Ovary (tissue), 9 donors: ENCODE data around the gene AGBL5. TPM values are rescaled to one million over a fixed set of nuclear protein-coding genes. Genes with fewer than 3 reads are reported as not detected.

Experiments
- DNase-seq, 5 donors: peaks; one replicate each; pipeline ENCODE4 v3.0.0-alpha.2; 2019 to 2020
- H3K27ac ChIP-seq, 2 donors: fragments of 200-600 bp; one replicate each; pipeline versions ENCODE4 v1.5.1 to v1.8.0; 2019 to 2022
- H3K27me3 ChIP-seq: fragments of 200-600 bp; one replicate; pipeline ENCODE4 v1.8.0; 2022
- H3K36me3 ChIP-seq: fragments of 200-600 bp; sonication (generic); one replicate; pipeline ENCODE4 v1.5.1; 2019
- H3K4me1 ChIP-seq: one replicate; pipeline ENCODE4 v1.8.1; 2013; ENCODE audit warnings: mild to moderate bottlenecking, moderate library complexity; ENCODE audit not compliant: insufficient read depth
- H3K4me3 ChIP-seq: fragments of 200-600 bp; sonication (generic); one replicate; pipeline ENCODE4 v1.5.1; 2017
- H3K9me3 ChIP-seq, 2 donors: fragments of 200-600 bp in 1 of 2; sonication (generic) in 1 of 2; one replicate each; pipeline versions ENCODE4 v1.5.1 to v1.8.1; 2013 to 2019; ENCODE audit warnings: mild to moderate bottlenecking in 1 of 2, moderate library complexity in 1 of 2
- CTCF ChIP-seq, 3 donors: fragments of 450-650 bp in 2 of 3; fragments of 200-600 bp in 1 of 3; IDR thresholded peaks; one replicate each; pipeline versions ENCODE4 v1.5.1 to v1.8.0; 2016 to 2022; ENCODE audit warnings: antibody characterized with exemption in 3 of 3, mild to moderate bottlenecking in 1 of 3
- EP300 ChIP-seq: sonication (generic); formaldehyde crosslinking; IDR thresholded peaks from one replicate; pipeline ENCODE4 v1.6.1; 2017; ENCODE audit warnings: antibody characterized with exemption
- POLR2A ChIP-seq: fragments of 450-650 bp; IDR thresholded peaks from one replicate; pipeline ENCODE4 v1.6.1; 2017; ENCODE audit warnings: antibody characterized with exemption, mild to moderate bottlenecking, moderate library complexity
- WGBS, 3 donors: extraction: QIAGEN DNeasy Blood & Tissue Kit in 1 of 3; methylation state at CpG; one replicate each; pipeline versions ENCODE4 v1.1.5 to v1.1.7; 2013 to 2017; 5-methylcytosine and 5-hydroxymethylcytosine counted together
- intact Hi-C, 4 donors: fragments of 100-400 bp; cut with DNase I; formaldehyde crosslinking; loops; one replicate each; pipeline versions ENCODE4 v1.11.0 to v1.15.1; 2022 to 2023
- polyA plus RNA-seq, 2 donors: library from polyadenylated mRNA; stranded (reverse); fragments of 200-250 nt in 1 of 2; fragments of 350-450 nt in 1 of 2; fragmentation: Illumina TruSeq in 1 of 2; extraction: RNeasy Lipid Tissue Mini Kit (QIAGEN cat#74804) in 1 of 2; gene quantifications; one replicate each; pipeline ENCODE4 v1.2.3, GENCODE V29; 2013 to 2014
- total RNA-seq, 7 donors: library from RNA; depleted of rRNA in 2 of 7; stranded (reverse); fragments of >200 nt in 2 of 7; fragmentation: NEBNext Ultra II Directional in 3 of 7; extraction: Animal tissue kit (Norgen Biotek cat#: 25700) in 3 of 7; gene quantifications; one replicate each; pipeline versions ENCODE4 v1.1.0 to v1.2.4, GENCODE V29; 2016 to 2023
- donor health status: DM: no; HTN: no; CAD: no; lungs with moderate emphysema.
- donor health status: DM: no; HTN: no; CAD: no.
- donor health status: Bipolar disorder and iron deficiency.
- donor health status: DM: yes; HTN: yes; CAD: no.
- donor health status: DM: no; HTN: no; CAD: no.
- donor health status: DM: yes; HTN: yes; CAD: no.

AGBL5 gene
- total and polyA plus RNA-seq, 9 donors, result 11.7 to 26.9 (median 23.9) TPM

- no peaks in the 10 kb centered on the region for H3K36me3 ChIP-seq
- peak within 1 kb of the TSS; percentile 61 for H3K4me3 ChIP-seq
- DNase-seq, result peak; percentile 54 to 73 (median 67)
- H3K27me3 ChIP-seq, result no peaks in the 10 kb centered on the region
- H3K9me3 ChIP-seq, result no peaks in the 10 kb centered on the region
- peak within 1 kb of the TSS; percentile 59 to 70 for H3K27ac ChIP-seq
- WGBS, 3 donors, result 11 to 12% (median 11%) methylated on average over 42 to 54 of the region's 54 CpGs
- peaks cover 3% of the 10 kb centered on the region for H3K4me1 ChIP-seq
- TF ChIP-seq EP300, result no peak
- TF ChIP-seq CTCF (IDR thresholded peaks at IDR 0.05), result no peak
- TF ChIP-seq POLR2A, result no peak
- intact Hi-C loops, result loop anchor here (2.0 to 10.0 kb wide), 5 partner anchors 35 to 124 kb away; partner anchors contain the start of genes AGBL5 (in 2 of the 4), MAPRE3 (in 2 of the 4) and TMEM214 (in 2 of the 4)
Observed at GRCh38 chr2:27086724-27087593, 35.5 kb downstream of the AGBL5 start, which contains the start of gene KHK. Gene KHK, plus strand, starts transcription at chr2:27086772. Its CDS starts 488 bp downstream, at chr2:27087260.

GRCh38 chr2:27087823-27088410 lies 36.4 kb downstream of the AGBL5 start:
- intact Hi-C loops, result loop anchor here (2.0 to 10.0 kb wide), 5 partner anchors 36 to 125 kb away; partner anchors contain the start of genes AGBL5 (in 2 of the 4), MAPRE3 (in 2 of the 4) and TMEM214 (in 2 of the 4)
- Histone ChIP-seq H3K27ac (no peak overlapping the region), H3K36me3 (no peaks in the 10 kb centered on the region), H3K4me3 (no peak overlapping the region), H3K4me1 (peaks cover 3% of the 10 kb centered on the region), H3K27me3 (no peaks in the 10 kb centered on the region), H3K9me3 (no peaks in the 10 kb centered on the region)
- no peak for DNase-seq
- TF ChIP-seq EP300 (no peak), POLR2A (no peak)
- WGBS, 3 donors, result 67 to 75% (median 71%) methylated on average over 5 of the region's 5 CpGs

- intact Hi-C loops, result loop anchor here (5.0 to 10.0 kb wide), 4 partner anchors 36 to 114 kb away; partner anchors contain the start of genes AGBL5 (in 2 of the 4), MAPRE3 (in 2 of the 4) and TMEM214 (in 2 of the 4)
- DNase-seq, result peak in 1 of 5 donors; percentile 10
Observed at GRCh38 chr2:27088634-27089033, 37.2 kb downstream of the AGBL5 start.

More at GRCh38 chr2:27088634-27089033, 37.2 kb downstream of the AGBL5 start:
- no peak overlapping the region for H3K4me3 ChIP-seq
- H3K27me3 ChIP-seq, result no peaks in the 10 kb centered on the region
- no peak overlapping the region for H3K27ac ChIP-seq
- peaks cover 3% of the 10 kb centered on the region for H3K4me1 ChIP-seq
- 92 to 94% (median 93%) methylated on average over 6 of the region's 6 CpGs for WGBS, 3 donors
- no peaks in the 10 kb centered on the region for H3K36me3 ChIP-seq
- TF ChIP-seq CTCF (IDR thresholded peaks at IDR 0.05) (no peak), EP300 (no peak), POLR2A (no peak)
- no peaks in the 10 kb centered on the region for H3K9me3 ChIP-seq
